ENCODE results near the gene TECPR2.

DNA sequence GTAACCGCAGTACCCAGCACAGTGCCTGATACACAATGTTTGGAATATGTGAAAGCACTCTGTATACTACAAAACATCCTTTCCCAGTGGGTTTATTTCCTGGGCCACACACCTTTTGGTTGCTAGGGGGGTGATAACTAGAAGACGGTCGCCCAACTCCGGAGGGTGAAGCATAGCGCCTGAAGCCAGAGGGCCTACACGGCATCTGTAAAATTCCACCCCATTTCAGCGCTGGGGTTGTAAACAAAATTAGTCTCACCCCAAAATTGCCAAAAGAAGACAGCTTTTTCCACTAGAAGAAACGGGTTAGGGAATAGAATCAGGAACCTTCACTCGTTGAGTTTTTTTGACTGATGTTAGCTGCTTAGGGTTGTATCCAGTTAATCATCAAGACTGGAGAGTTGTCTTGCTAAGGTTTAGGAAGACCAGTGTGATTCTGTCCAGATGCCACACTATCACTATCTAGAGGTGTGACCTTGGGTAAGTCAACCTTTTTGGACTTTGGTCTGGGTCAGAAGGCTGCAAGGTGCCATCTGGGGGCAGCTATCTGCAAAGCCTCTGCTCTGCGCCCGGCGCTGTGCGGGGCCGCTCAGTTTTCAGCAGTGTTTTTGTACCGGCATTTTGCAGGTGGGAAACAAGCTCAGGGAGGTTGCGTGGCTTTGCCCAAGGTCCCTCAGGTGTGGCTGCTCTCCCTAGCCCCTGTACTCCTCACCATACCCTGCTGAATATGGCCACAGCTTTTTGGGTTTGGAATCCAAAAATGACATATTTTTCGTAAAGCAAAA is 41.9 kb upstream of the TECPR2 start:
- TF ChIP-seq POLR2A (IDR thresholded peaks at IDR 0.05; ENCODE audit: borderline replicate concordance, extremely low read depth, insufficient read depth, insufficient read length): no peak
- TF ChIP-seq, protein P1, sequence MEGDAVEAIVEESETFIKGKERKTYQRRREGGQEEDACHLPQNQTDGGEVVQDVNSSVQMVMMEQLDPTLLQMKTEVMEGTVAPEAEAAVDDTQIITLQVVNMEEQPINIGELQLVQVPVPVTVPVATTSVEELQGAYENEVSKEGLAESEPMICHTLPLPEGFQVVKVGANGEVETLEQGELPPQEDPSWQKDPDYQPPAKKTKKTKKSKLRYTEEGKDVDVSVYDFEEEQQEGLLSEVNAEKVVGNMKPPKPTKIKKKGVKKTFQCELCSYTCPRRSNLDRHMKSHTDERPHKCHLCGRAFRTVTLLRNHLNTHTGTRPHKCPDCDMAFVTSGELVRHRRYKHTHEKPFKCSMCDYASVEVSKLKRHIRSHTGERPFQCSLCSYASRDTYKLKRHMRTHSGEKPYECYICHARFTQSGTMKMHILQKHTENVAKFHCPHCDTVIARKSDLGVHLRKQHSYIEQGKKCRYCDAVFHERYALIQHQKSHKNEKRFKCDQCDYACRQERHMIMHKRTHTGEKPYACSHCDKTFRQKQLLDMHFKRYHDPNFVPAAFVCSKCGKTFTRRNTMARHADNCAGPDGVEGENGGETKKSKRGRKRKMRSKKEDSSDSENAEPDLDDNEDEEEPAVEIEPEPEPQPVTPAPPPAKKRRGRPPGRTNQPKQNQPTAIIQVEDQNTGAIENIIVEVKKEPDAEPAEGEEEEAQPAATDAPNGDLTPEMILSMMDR (IDR thresholded peaks at IDR 0.05 in 2 of 3, conservative IDR thresholded peaks at IDR 0.05 in 1 of 3; ENCODE audit: borderline replicate concordance in 1 of 3, insufficient read depth in 1 of 3, low read depth in 2 of 3, low read length in 2 of 3): no peak
- no peak for TF ChIP-seq EZH2phosphoT487 (IDR thresholded peaks at IDR 0.05; ENCODE audit: borderline replicate concordance)
- TF ChIP-seq ELF1 (IDR thresholded peaks at IDR 0.05; ENCODE audit: borderline replicate concordance, low read depth): no peak
- no peak for TF ChIP-seq EZH2 (IDR thresholded peaks at IDR 0.05)
- TF ChIP-seq ZNF274 (IDR thresholded peaks at IDR 0.05; ENCODE audit: low read depth, low read length): no peak
- no peak for TF ChIP-seq SP1 (IDR thresholded peaks at IDR 0.05; ENCODE audit: low read depth)
- TF ChIP-seq, protein P2, sequence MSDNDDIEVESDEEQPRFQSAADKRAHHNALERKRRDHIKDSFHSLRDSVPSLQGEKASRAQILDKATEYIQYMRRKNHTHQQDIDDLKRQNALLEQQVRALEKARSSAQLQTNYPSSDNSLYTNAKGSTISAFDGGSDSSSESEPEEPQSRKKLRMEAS (IDR thresholded peaks at IDR 0.05): no peak
- no peak for TF ChIP-seq ZFX (IDR thresholded peaks at IDR 0.05)
- TF ChIP-seq, protein P3, sequence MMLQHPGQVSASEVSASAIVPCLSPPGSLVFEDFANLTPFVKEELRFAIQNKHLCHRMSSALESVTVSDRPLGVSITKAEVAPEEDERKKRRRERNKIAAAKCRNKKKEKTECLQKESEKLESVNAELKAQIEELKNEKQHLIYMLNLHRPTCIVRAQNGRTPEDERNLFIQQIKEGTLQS (IDR thresholded peaks at IDR 0.05): no peak
- no peak for TF ChIP-seq RAD21 (IDR thresholded peaks at IDR 0.05; ENCODE audit: low read depth)
- no peak for TF ChIP-seq POLR2AphosphoS5 (IDR thresholded peaks at IDR 0.05; ENCODE audit: low read depth, low read length)
- no peak for TF ChIP-seq SIN3A (IDR thresholded peaks at IDR 0.05; ENCODE audit: low read depth)
- no peak for TF ChIP-seq EGR1 (IDR thresholded peaks at IDR 0.05; ENCODE audit: low read depth)
